Ureter (tissue), 1 donor: ENCODE data around the gene METTL22. TPM values are rescaled to one million over a fixed set of nuclear protein-coding genes. Genes with fewer than 3 reads are reported as not detected.

Source experiments
- DNase-seq: peaks from one replicate; pipeline ENCODE4 v3.0.0-alpha.2; 2020; ENCODE audit warnings: low spot score
- total RNA-seq: library from RNA; stranded (reverse); gene quantifications from one replicate; pipeline ENCODE4 v1.2.4, GENCODE V29; 2023
- donor health status: DM: yes; HTN: yes; CAD: no.

METTL22 gene
- total RNA-seq = 35.7 TPM

GRCh38 chr16:8621572-8622314 is at the start of gene METTL22:
TSS of gene METTL22 (plus strand) at chr16:8621698. CDS start at chr16:8625666, 3,968 bp downstream.
- DNase-seq = peak; percentile 89

- DNase-seq = no peak
These were observed 49.2 kb upstream of the METTL22 start for GRCh38 chr16:8572063-8572918.

GRCh38 chr16:8572919-8573724 is 48.4 kb upstream of the METTL22 start:
- DNase-seq = no peak

- no peak for DNase-seq
These were observed 46.1 kb upstream of the METTL22 start for GRCh38 chr16:8575399-8575798.

GRCh38 chr16:8576141-8577004 is 45.1 kb upstream of the METTL22 start:
- DNase-seq = no peak

GRCh38 chr16:8577678-8578304 is 43.7 kb upstream of the METTL22 start:
- DNase-seq = no peak

GRCh38 chr16:8579559-8579958 is 41.9 kb upstream of the METTL22 start:
- no peak for DNase-seq

- DNase-seq = no peak
These were observed 39.5 kb upstream of the METTL22 start for GRCh38 chr16:8581831-8582580.

- no peak for DNase-seq
These were observed 38.3 kb upstream of the METTL22 start for GRCh38 chr16:8583199-8583598.

- DNase-seq = no peak
These were observed 37.8 kb upstream of the METTL22 start for GRCh38 chr16:8583732-8584131.

GRCh38 chr16:8585041-8585440 is 36.5 kb upstream of the METTL22 start:
- DNase-seq = no peak

- no peak for DNase-seq
These were observed 35.6 kb upstream of the METTL22 start for GRCh38 chr16:8585857-8586256.

GRCh38 chr16:8587065-8587464 is 34.4 kb upstream of the METTL22 start:
- DNase-seq = no peak

- DNase-seq = no peak
These were observed 32.8 kb upstream of the METTL22 start for GRCh38 chr16:8588682-8589056.

GRCh38 chr16:8589057-8589899 is 32.2 kb upstream of the METTL22 start:
- DNase-seq = no peak

- DNase-seq = no peak
These were observed 31.4 kb upstream of the METTL22 start, which contains the start of gene TMEM114 for GRCh38 chr16:8589900-8590688. TSS of gene TMEM114 (minus strand) at chr16:8590511. CDS start at chr16:8589838, 673 bp downstream.

GRCh38 chr16:8590811-8591210 is 30.7 kb upstream of the METTL22 start:
- no peak for DNase-seq

- DNase-seq = no peak
These were observed 30.0 kb upstream of the METTL22 start for GRCh38 chr16:8591451-8591850.
